Thyroid gland (tissue), 4 donors: ENCODE results near the gene GALNT18. TPM values are rescaled to one million over a fixed set of nuclear protein-coding genes. Genes with fewer than 3 reads are reported as not detected.

Source experiments
- DNase-seq, 2 donors: peaks; one replicate each; pipeline ENCODE4 v3.0.0-alpha.2; 2019
- H3K27ac ChIP-seq, 3 donors: fragments of 200-600 bp; sonication (generic); 1 replicate in 2 of 3; 2 replicates in 1 of 3; pipeline ENCODE4 v1.5.1; 2016 to 2019; ENCODE audit warnings: mild to moderate bottlenecking in 1 of 3, moderate library complexity in 1 of 3
- H3K27me3 ChIP-seq: fragments of 200-600 bp; sonication (generic); one replicate; pipeline ENCODE4 v1.5.1; 2019
- H3K36me3 ChIP-seq, 2 donors: fragments of 200-600 bp; sonication (generic); one replicate each; pipeline ENCODE4 v1.5.1; 2016 to 2019
- H3K4me1 ChIP-seq, 2 donors: fragments of 200-600 bp; sonication (generic); one replicate each; pipeline ENCODE4 v1.5.1; 2017 to 2019
- H3K4me3 ChIP-seq, 3 donors: fragments of 200-600 bp; sonication (generic); replicated peaks in 1 of 3; 1 replicate in 2 of 3; 2 replicates in 1 of 3; pipeline ENCODE4 v1.5.1; 2016; ENCODE audit warnings: mild to moderate bottlenecking in 1 of 3
- H3K9me3 ChIP-seq: fragments of 200-600 bp; sonication (generic); one replicate; pipeline ENCODE4 v1.5.1; 2017
- CTCF ChIP-seq, 6 experiments: fragments of 200-600 bp in 3 of 6; fragments of 450-650 bp in 3 of 6; sonication (generic) in 3 of 6; IDR thresholded peaks; one replicate each; pipeline ENCODE4 v1.5.1; 2016 to 2019; ENCODE audit warnings: antibody characterized with exemption in 6 of 6, mild to moderate bottlenecking in 2 of 6, inconsistent platforms in 1 of 6, moderate library complexity in 1 of 6
- POLR2A ChIP-seq, 2 donors: fragments of 450-650 bp; IDR thresholded peaks; one replicate each; pipeline ENCODE4 v1.6.1; 2017; ENCODE audit warnings: antibody characterized with exemption in 2 of 2, mild to moderate bottlenecking in 2 of 2, moderate library complexity in 1 of 2
- WGBS, 2 donors: methylation state at CpG; one replicate each; pipeline ENCODE4 v1.1.5; 2017; 5-methylcytosine and 5-hydroxymethylcytosine counted together
- intact Hi-C: fragments of 100-400 bp; cut with DNase I; formaldehyde crosslinking; loops from one replicate; pipeline ENCODE4 v1.15.1; 2023
- total RNA-seq, 4 donors: library from RNA; depleted of rRNA; stranded (reverse); fragments of >200 nt; gene quantifications; one replicate each; pipeline ENCODE4 v1.2.3, GENCODE V29; 2016

GALNT18 gene
- total RNA-seq, 4 donors from 2014 or later = 60.7 to 93.8 (median 87.5) TPM

GRCh38 chr11:11384829-11385228 is 237.0 kb downstream of the GALNT18 start:
- H3K9me3 ChIP-seq = no peaks in the 10 kb centered on the region
- intact Hi-C loops = no loop called here
- no peak overlapping the region for H3K27ac ChIP-seq
- DNase-seq = no peak
- no peak overlapping the region for H3K4me3 ChIP-seq
- H3K4me1 ChIP-seq = no peaks in the 10 kb centered on the region
- no peak for TF ChIP-seq CTCF (IDR thresholded peaks at IDR 0.05)
- no peak for TF ChIP-seq POLR2A (IDR thresholded peaks at IDR 0.05)
- 95 to 96% methylated on average over 2 of the region's 2 CpGs for WGBS, 2 donors
- H3K27me3 ChIP-seq = no peaks in the 10 kb centered on the region
- H3K36me3 ChIP-seq = no peaks in the 10 kb centered on the region

GRCh38 chr11:11383995-11384394 is 237.8 kb downstream of the GALNT18 start:
- TF ChIP-seq CTCF (IDR thresholded peaks at IDR 0.05) (no peak), POLR2A (IDR thresholded peaks at IDR 0.05) (no peak)
- intact Hi-C loops = no loop called here
- 91 to 95% methylated on average over 2 of the region's 2 CpGs for WGBS, 2 donors
- no peaks in the 10 kb centered on the region for H3K9me3 ChIP-seq
- no peaks in the 10 kb centered on the region for H3K4me1 ChIP-seq
- H3K36me3 ChIP-seq = no peaks in the 10 kb centered on the region
- no peak for DNase-seq
- no peak overlapping the region for H3K4me3 ChIP-seq
- H3K27ac ChIP-seq = no peak overlapping the region
- no peaks in the 10 kb centered on the region for H3K27me3 ChIP-seq

GRCh38 chr11:11382858-11383532 is 238.8 kb downstream of the GALNT18 start:
- Histone ChIP-seq H3K27ac (no peak overlapping the region), H3K27me3 (no peaks in the 10 kb centered on the region), H3K4me3 (no peak overlapping the region), H3K4me1 (no peaks in the 10 kb centered on the region), H3K9me3 (no peaks in the 10 kb centered on the region), H3K36me3 (no peaks in the 10 kb centered on the region)
- WGBS, 2 donors = 64 to 66% methylated on average over 7 of the region's 7 CpGs
- TF ChIP-seq POLR2A (IDR thresholded peaks at IDR 0.05) = no peak
- no peak for TF ChIP-seq CTCF (IDR thresholded peaks at IDR 0.05)
- no peak for DNase-seq
- intact Hi-C loops = no loop called here

- Histone ChIP-seq H3K27me3 (no peaks in the 10 kb centered on the region), H3K36me3 (peaks cover 0 to 7% of the 10 kb centered on the region in 2 donors), H3K4me1 (no peaks in the 10 kb centered on the region), H3K4me3 (no peak overlapping the region), H3K27ac (no peak overlapping the region), H3K9me3 (no peaks in the 10 kb centered on the region)
- DNase-seq = no peak
- TF ChIP-seq POLR2A (IDR thresholded peaks at IDR 0.05) (no peak), CTCF (IDR thresholded peaks at IDR 0.05) (no peak)
- 84 to 88% methylated on average over 6 of the region's 6 CpGs for WGBS, 2 donors
- intact Hi-C loops = no loop called here
Measured at GRCh38 chr11:11381471-11382105, 240.2 kb downstream of the GALNT18 start.

- WGBS, 2 donors = 66 to 85% methylated on average over 3 of the region's 3 CpGs
- Histone ChIP-seq H3K4me3 (no peak overlapping the region), H3K27ac (no peak overlapping the region), H3K9me3 (no peaks in the 10 kb centered on the region), H3K4me1 (no peaks in the 10 kb centered on the region), H3K36me3 (peaks cover 0 to 8% of the 10 kb centered on the region in 2 donors), H3K27me3 (no peaks in the 10 kb centered on the region)
- no peak for DNase-seq
- TF ChIP-seq POLR2A (IDR thresholded peaks at IDR 0.05) (no peak), CTCF (IDR thresholded peaks at IDR 0.05) (no peak)
- intact Hi-C loops = no loop called here
Measured at GRCh38 chr11:11380883-11381282, 240.9 kb downstream of the GALNT18 start.
